Superior temporal gyrus (tissue), 1 donor: ENCODE results near the gene BANP.
"Not testable (repeated sequence)": the region's sequence is repeated elsewhere in the genome, so short reads cannot be mapped to it uniquely, and the experiment has no call there.

Experiments
- DNase-seq: peaks from one replicate; pipeline ENCODE4 v3.0.0-alpha.2; 2016; ENCODE audit errors: extremely low spot score

BANP gene, protein sequence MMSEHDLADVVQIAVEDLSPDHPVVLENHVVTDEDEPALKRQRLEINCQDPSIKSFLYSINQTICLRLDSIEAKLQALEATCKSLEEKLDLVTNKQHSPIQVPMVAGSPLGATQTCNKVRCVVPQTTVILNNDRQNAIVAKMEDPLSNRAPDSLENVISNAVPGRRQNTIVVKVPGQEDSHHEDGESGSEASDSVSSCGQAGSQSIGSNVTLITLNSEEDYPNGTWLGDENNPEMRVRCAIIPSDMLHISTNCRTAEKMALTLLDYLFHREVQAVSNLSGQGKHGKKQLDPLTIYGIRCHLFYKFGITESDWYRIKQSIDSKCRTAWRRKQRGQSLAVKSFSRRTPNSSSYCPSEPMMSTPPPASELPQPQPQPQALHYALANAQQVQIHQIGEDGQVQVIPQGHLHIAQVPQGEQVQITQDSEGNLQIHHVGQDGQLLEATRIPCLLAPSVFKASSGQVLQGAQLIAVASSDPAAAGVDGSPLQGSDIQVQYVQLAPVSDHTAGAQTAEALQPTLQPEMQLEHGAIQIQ

GRCh38 chr16:87950765-87951551, at the start of gene BANP:
Gene BANP (plus strand): TSS chr16:87951434. CDS start chr16:87975116, 23,682 bp downstream.
- peak; percentile 99 for DNase-seq

DNA sequence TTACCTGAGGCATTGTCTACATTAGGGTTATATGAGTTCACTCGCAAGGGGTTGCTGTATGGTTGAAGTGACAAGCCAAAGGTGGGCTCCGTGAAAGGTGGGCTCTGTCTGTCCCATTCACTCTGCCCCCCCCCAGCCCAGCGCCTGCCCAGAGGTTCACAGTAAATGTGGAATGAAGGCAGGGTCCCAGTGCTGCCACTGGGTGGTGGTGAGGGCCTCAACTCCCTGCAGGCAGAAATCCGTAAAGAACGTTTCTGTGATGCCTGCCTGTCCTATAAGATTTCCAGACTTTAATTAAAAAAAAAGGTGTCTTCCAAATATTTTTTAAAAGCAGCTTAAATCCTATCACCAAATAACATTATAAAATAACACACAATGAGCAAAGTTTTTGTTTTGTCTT, 46.3 kb upstream of the BANP start:
- not testable (repeated sequence) for DNase-seq

DNA sequence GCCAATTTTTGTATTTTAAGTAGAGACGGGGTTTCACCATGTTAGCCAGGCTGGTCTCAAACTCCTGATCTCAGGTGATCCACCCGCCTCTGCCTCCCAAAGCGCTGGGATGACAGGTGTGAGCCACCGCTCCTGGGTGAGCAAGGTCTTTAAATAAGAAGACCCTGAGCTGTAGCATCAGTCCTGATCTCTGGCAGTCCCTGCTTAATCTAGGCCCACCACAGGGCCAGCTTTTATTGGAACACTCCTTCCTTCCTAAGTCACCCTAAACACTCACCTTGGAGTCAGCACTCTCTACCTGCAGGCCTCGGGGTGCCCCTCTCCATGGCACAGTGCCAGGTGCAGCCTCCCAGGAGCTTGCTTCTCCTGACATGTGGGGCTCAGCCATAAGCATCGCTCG, 45.7 kb upstream of the BANP start:
- not testable (repeated sequence) for DNase-seq

DNA sequence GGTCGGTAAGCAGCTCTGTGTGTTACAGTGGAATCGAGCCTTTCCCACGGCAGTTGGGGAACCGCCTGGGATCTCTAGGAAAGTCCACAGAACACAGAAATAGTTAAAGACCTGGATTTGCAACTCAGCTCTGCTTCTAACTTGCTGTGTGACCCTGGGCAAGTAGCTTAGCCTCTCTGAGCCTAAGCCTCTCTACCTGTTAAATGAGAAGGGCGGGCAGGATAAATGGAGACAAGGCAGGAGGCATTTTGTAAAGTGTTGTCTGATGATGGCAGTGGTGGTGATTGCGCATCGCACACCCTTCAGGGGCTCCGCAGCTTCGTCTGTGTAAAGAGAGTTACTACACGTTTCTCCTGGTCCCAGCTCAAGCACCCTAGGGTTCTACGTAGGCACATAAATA, 43.1 kb upstream of the BANP start:
- not testable (repeated sequence) for DNase-seq

DNA sequence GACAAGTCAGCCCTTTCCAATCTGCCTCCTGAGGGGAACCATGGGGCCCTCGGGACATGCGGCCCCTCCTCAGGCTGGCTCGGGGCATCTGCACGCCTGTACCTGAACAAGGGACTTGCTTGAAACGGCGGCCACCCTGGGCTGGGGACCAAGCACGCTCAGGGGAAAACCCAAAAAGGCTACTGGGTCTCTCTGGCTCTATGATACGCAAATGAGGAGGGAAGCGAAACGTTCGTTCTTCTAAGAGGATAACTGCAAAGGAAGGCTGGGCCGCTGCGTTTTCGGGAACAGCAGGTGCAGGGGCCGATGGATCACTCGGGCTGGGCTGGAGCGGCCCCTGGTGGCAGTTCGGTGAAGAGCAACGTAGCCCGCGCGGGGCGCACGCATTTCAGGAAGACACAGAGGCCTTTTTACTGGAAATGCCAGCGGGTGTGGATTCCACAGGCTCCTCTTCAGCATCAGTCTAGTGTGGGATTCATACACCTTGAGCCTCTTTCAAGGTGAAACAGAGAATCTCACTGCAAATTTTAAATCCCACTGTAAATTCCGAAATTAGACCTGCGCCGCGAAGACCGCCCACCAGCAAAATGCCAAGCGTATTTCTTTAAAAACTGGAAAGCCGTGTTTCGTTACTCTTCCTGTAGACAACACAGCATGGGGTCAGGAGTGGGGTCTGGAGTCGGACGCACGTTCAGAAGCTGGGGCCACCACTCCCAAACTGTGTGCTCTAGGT, 41.9 kb upstream of the BANP start:
- DNase-seq = peak; percentile 77

DNA sequence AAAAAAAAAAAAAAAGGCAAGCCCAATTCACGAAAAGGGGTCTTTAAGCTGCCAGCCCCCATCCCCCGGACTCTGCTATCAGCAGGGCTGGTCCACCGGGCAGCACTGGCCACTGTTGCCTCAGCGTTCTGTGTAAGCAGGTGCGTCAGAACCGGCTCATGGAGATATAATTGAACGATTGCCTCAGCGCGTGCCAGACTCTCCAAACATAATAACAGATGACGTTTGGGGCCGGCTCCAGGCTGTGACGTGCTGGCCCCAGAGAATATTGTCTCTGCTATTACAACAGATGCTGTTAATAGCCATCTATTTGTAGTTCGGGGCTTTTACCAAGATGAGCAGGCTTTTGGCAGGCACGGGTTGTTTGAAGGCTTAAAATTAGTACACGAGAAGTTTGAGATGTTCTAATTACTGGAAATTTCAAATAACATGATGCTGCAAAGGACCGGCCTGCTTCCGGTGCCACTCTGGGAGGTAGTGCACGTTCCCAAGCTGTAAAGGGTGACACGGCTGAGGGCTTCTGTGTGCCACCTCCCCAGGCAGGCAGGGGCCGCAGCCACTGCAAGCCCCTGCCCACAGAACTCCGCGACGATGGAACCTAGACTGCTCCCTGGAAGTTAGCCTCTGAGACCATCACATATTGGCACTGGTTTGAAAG, 40.0 kb upstream of the BANP start:
- not testable (repeated sequence) for DNase-seq

GRCh38 chr16:87912691-87913090, 38.5 kb upstream of the BANP start:
- DNase-seq = not testable (repeated sequence)

GRCh38 chr16:87914021-87914725, 37.1 kb upstream of the BANP start:
- not testable (repeated sequence) for DNase-seq

DNA sequence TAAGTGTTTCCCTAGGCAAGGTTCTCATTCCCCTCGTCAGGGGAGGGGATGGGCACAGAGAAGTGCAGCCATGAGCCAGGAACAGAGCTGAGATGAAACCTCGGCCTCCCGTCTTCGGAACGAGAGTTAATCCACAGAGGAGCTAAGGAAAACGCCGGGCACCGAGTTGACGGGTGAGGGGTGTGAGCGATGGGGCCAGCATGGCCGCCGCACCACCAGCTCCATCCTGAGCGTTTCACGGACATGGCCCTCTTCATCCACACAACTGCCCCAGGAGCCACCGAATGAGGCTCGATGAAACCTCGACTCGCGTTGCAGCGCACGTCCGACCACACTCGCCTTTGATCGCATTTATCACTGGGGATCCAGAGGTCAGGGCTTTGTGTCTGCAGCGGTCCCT, 36.4 kb upstream of the BANP start:
- no peak for DNase-seq

- no peak for DNase-seq
Observed at GRCh38 chr16:87917503-87917902, 33.7 kb upstream of the BANP start.

- no peak for DNase-seq
Observed at GRCh38 chr16:87918338-87918737, 32.9 kb upstream of the BANP start.

DNA sequence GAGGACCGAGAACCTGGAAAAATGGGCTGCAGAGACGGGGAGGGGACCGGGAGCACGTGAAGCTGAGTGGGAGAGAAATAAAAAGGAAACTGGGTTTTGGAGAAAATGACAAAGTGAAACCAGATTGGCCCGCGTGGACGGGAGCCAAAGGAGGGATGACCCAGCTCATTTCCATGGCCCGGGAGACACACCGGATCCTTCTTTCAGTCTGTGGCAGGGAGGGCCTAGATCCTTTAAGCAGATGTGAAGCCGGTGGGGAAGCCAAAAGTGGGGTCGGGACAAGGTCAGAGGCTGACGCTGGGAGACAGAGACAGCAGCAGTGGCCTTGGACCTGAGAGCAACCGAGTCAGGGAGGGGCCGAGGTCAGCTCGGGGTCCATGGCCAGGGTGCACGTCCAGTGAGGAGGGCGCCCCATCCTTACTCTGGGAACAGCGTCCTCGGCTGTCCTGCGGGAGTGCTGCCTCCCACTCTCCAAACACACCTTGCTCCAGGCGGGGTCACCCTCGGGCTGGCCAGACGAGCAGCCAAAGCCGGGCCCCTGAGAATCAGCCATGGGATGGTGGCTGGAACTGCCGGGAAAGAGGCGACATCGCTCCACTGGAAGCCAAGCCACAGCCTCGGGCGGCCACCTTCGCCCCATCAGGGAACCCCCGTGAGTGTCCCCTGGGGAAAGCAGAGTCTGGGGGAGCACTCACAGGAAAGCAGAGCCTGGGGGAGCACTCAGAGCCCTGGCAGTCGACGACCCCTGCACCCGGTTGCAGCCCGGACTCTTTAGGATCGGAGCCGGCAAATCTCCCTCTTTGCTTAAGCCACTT, 32.2 kb upstream of the BANP start:
- no peak for DNase-seq

GRCh38 chr16:87919681-87919994, 31.6 kb upstream of the BANP start:
- DNase-seq = no peak

- DNase-seq = no peak
Observed at GRCh38 chr16:87921236-87921773, 29.9 kb upstream of the BANP start.

DNA sequence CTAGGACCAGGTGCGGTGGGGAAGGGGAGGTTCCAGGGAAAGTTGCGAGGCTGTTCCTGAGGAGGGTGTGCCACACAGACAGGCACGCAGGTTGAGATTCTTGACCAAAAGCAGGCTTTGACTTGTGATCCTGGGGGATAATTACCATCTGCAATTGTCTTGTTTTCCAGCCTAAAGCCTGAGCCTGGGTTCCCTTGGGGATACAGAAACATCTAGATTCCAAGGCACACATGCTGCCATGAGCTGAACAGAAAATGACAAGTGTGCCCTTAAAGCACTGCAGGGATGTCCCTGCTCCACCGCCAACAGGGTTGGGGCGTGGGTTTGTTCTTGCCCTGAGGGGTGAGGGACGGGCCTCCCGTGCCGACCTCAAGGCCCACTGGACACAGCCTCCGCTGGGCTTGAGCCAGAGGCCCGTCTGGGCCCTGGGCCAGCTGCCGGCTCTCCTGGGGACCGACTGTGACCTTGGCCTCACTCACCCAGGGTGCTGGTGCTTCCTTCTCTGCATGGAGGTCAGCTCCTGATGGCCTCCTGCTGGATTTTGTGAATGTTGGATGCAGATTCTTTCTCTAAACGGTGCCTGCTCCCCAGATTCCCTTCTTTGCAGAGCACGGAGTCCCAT, 28.9 kb upstream of the BANP start:
- no peak for DNase-seq

DNA sequence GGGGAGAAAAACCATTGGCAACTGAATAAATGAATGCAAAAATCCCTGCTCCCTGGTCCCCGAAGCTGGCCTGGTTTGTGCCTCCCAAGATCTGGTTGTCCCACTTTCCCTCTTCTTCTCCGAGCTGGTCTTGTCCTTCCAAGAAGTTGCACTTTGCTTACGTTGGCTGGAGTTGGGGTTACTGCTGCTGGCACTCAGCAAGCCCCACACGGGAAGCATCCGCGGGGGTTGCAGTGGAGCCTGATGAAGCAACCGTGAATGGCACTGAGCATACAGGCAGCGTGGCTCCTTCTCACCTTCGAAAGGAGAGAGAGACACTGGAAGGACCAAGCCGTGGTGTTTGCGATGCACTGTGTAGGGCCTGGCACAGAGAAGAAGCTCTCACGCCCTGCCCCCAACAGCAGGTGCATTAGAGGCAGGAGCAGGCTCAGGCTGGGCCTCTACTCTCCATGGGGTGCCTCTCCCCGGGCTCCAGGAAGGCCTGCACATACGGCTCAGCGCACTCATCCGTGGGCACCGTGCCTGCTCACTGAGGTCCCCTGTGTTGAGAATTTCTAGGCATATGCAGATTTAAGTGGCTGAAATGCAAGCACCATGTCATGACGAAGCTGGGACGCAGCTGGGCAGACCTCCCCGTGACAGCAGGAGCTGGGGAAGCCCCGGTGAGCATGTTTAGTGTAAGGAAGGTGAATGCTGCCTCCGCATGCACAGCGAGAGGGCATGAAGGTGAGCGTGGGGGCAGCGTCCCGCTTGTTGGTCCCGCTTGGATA, 27.0 kb upstream of the BANP start:
- no peak for DNase-seq

- no peak for DNase-seq
Observed at GRCh38 chr16:87924811-87925670, 26.2 kb upstream of the BANP start.
